ENCODE measurements around the gene SLAMF8. TPM values are rescaled to one million over a fixed set of nuclear protein-coding genes. Genes with fewer than 3 reads are reported as not detected.

Gene SLAMF8
- polyA plus RNA-seq, 3 donors = 2.6 to 5.7 (median 5.7) TPM

DNA sequence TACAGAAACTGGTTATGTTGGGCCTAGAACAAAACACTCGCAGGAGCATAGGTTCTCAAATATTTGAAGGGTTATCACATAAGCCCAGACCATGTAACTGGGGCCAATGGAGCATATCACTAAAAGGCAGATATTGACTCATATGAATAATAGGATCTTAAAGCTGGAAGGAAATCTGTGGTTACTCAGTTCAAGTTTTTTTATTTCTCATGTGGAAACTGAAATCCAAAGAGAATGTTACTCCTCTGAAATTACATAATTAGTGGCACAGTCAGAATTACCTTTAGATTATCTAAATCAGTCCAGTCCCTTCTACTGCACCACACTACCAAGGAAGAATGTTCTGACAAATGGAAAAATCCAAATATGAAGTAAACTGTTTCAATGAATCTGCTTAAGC is 12.0 kb downstream of the SLAMF8 start:
- Histone ChIP-seq H3K79me2 (ENCODE audit: insufficient read depth, low read length) (no peaks in the 10 kb centered on the region), H3K4me3 (replicated peaks in 1 of 3; ENCODE audit: low read depth in 2 of 3, low read length in 3 of 3) (no peak overlapping the region), H3K9ac (ENCODE audit: insufficient read depth, low read length, poor library complexity, severe bottlenecking) (no peak overlapping the region), H3K36me3 (replicated peaks in 1 of 2; ENCODE audit: control insufficient read depth in 1 of 2, insufficient read depth in 2 of 2, low read length in 2 of 2) (no peaks in the 10 kb centered on the region), H2AFZ (ENCODE audit: insufficient read depth, low read depth, low read length, poor library complexity, severe bottlenecking) (no peak overlapping the region), H3K27ac (ENCODE audit: low read depth in 1 of 2, low read length in 2 of 2) (no peak overlapping the region), H3K27me3 (ENCODE audit: control insufficient read depth in 2 of 2, insufficient read depth in 2 of 2, low read length in 2 of 2) (no peaks in the 10 kb centered on the region), H3K4me1 (ENCODE audit: control insufficient read depth in 1 of 2, insufficient read depth in 2 of 2, low read length in 2 of 2) (peaks cover 6 to 20% of the 10 kb centered on the region in 2 donors), H3K9me3 (replicated peaks in 1 of 2; ENCODE audit: control insufficient read depth in 1 of 2, insufficient read depth in 1 of 2, low read length in 2 of 2) (no peaks in the 10 kb centered on the region), H4K20me1 (ENCODE audit: insufficient read depth, low read length) (no peaks in the 10 kb centered on the region), H3K4me2 (replicated peaks; ENCODE audit: extremely low read depth, low read length, poor library complexity, severe bottlenecking) (no peak overlapping the region)
- H3K4me1 Mint-ChIP-seq = peaks cover 30% of the 10 kb centered on the region
- DNase-seq = no peak
- intact Hi-C loops (cut with micrococcal nuclease) = no loop called here
- H3K27ac Mint-ChIP-seq = peak overlapping the region in 1 of 7 donors; percentile 54
- no peaks in the 10 kb centered on the region for H3K9me3 Mint-ChIP-seq
- H3K4me3 Mint-ChIP-seq = no peak overlapping the region
- WGBS (ENCODE audit: insufficient coverage) = 40% methylated on average over 1 of the region's 1 CpG
- peaks cover 0 to 5% (median 1%) of the 10 kb centered on the region in 3 donors for H3K27me3 Mint-ChIP-seq (ENCODE audit: low read depth in 3 of 3)
- no peak for TF ChIP-seq CTCF (IDR thresholded peaks at IDR 0.05)
- peaks cover 0 to 6% of the 10 kb centered on the region in 2 donors for H3K36me3 Mint-ChIP-seq

- Histone ChIP-seq H3K36me3 (replicated peaks in 1 of 2; ENCODE audit: control insufficient read depth in 1 of 2, insufficient read depth in 2 of 2, low read length in 2 of 2) (no peaks in the 10 kb centered on the region), H3K9ac (ENCODE audit: insufficient read depth, low read length, poor library complexity, severe bottlenecking) (no peak overlapping the region), H3K27me3 (ENCODE audit: control insufficient read depth in 2 of 2, insufficient read depth in 2 of 2, low read length in 2 of 2) (no peaks in the 10 kb centered on the region), H3K4me1 (ENCODE audit: control insufficient read depth in 1 of 2, insufficient read depth in 2 of 2, low read length in 2 of 2) (peaks cover 6 to 20% of the 10 kb centered on the region in 2 donors), H2AFZ (ENCODE audit: insufficient read depth, low read depth, low read length, poor library complexity, severe bottlenecking) (no peak overlapping the region), H3K9me3 (replicated peaks in 1 of 2; ENCODE audit: control insufficient read depth in 1 of 2, insufficient read depth in 1 of 2, low read length in 2 of 2) (no peaks in the 10 kb centered on the region), H3K79me2 (ENCODE audit: insufficient read depth, low read length) (no peaks in the 10 kb centered on the region), H3K27ac (ENCODE audit: low read depth in 1 of 2, low read length in 2 of 2) (no peak overlapping the region), H3K4me3 (replicated peaks in 1 of 3; ENCODE audit: low read depth in 2 of 3, low read length in 3 of 3) (no peak overlapping the region), H3K4me2 (replicated peaks; ENCODE audit: extremely low read depth, low read length, poor library complexity, severe bottlenecking) (no peak overlapping the region), H4K20me1 (ENCODE audit: insufficient read depth, low read length) (no peaks in the 10 kb centered on the region)
- Mint-ChIP-seq H3K27me3 (ENCODE audit: low read depth in 3 of 3) (peaks cover 0 to 2% (median 1%) of the 10 kb centered on the region in 3 donors), H3K4me1 (peaks cover 26% of the 10 kb centered on the region), H3K4me3 (no peak overlapping the region), H3K36me3 (peaks cover 0 to 6% of the 10 kb centered on the region in 2 donors), H3K27ac (peak overlapping the region in 1 of 7 donors; percentile 54), H3K9me3 (no peaks in the 10 kb centered on the region)
- intact Hi-C loops (cut with micrococcal nuclease) = no loop called here
- no peak for TF ChIP-seq CTCF (IDR thresholded peaks at IDR 0.05)
- DNase-seq = no peak
- WGBS (ENCODE audit: insufficient coverage) = no CpG with 5 or more reads among the region's 5 CpGs
These were observed 12.6 kb downstream of the SLAMF8 start for GRCh38 chr1:159839116-159839849.

Measured in CD14-positive monocyte (primary cell).